Left hindlimb (tissue), 1 donor: ENCODE measurements around the gene BICDL2.
"Not testable (repeated sequence)": the region's sequence is repeated elsewhere in the genome, so short reads cannot be mapped to it uniquely, and the experiment has no call there.

ENCODE experiments used
- DNase-seq: peaks from one replicate; pipeline ENCODE4 v3.0.0-alpha.2; 2018

Gene BICDL2, protein sequence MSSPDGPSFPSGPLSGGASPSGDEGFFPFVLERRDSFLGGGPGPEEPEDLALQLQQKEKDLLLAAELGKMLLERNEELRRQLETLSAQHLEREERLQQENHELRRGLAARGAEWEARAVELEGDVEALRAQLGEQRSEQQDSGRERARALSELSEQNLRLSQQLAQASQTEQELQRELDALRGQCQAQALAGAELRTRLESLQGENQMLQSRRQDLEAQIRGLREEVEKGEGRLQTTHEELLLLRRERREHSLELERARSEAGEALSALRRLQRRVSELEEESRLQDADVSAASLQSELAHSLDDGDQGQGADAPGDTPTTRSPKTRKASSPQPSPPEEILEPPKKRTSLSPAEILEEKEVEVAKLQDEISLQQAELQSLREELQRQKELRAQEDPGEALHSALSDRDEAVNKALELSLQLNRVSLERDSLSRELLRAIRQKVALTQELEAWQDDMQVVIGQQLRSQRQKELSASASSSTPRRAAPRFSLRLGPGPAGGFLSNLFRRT

DNA sequence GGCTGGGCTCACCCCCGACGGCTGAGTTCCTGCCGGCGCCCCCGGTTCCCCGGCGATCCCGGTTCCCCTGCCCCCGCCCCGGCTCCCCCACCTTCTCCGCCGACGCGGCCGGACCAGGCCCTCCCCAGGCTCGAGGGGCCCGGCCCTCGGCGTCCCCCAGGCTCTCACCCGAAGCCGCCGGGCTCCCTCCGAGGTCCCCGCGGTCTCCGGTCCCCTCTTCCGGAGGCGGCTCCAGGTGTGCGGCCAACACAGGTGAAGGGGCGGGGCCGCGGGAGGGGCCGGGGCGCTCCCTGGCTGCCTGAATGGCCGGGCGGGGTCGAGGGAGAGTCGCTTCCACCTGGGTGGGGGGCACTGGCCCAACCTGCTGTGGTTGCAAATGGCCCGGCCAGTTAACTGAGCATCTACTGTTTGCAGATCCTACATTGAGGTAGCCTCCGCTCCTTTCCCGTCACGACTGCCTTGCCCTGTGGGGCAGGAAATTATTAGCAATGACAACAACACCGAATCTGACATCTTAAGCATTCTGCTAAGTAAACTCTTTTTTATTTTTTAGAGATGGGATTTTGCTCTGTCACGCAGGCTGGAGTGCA, at the start of gene BICDL2:
BICDL2 (minus strand) TSS at position 219 of the 590 bp plus-strand sequence. CDS start 1,448 bp downstream, outside the sequence.
- no peak for DNase-seq

DNA sequence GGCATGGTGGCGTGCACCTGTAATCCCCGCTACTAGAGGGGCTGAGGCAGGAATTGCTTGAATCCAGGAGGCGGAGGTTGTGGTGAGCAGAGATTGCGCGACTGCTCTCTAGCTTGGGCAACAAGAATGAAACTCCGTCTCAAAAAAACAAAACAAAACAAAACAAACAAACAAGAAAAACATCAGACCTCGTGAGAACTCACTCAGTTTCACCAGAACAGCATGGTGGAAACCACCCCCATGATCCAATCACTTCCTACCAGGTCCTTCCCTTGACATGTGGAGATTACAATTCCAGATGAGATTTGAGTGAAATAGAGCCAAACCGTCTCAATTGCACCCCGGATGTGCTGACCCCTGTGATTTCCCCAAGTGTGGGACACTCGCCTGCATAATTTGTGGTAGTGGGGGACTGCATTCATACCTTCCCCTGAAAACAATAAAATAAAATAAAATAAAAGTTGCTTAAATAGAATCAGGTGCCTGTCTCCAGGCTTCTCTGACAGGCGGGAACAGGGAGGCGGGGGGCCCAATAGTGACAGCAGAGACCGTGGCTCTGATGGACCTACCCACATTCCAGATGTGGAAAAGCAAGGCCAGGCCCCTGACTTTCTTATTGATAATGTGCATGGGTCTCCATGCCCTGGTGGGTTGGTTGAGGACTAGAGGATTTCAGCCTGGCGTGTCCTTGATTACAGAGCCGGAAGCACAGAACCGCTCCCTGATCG, 49.3 kb upstream of the BICDL2 start:
- DNase-seq, result no peak

DNA sequence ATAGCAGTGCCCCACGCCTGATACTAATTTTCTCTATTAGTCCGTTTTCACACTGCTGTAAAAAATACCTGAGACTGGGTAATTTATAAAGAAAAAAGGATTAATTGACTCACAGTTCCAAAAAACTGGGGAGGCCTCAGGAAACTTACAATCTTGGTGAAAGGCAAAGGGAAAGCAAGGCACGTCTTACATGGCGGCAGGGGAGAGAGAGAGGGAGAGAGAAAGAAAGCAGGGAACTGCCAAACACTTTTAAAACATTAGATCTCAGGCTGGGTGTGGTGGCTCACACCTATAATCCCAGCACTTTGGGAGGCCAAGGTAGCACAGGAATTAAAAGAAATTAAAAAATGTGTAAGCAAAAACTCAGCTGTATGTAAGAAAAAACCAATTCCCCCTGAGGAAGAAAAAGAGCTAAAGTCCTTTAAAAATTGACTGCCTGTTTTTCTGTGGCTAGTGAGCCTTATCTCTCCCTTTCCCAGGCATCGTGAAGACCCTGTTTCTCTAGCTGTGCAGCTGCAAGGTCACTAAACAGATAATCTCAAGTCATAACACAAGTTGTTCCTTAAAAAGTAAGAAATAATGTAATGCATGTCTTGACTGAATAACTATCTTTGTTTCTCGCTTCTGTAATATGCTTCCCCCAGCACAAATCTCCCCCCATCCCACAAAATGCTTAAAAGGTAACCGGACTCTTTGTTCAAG, 48.4 kb upstream of the BICDL2 start:
- DNase-seq, result no peak

DNA sequence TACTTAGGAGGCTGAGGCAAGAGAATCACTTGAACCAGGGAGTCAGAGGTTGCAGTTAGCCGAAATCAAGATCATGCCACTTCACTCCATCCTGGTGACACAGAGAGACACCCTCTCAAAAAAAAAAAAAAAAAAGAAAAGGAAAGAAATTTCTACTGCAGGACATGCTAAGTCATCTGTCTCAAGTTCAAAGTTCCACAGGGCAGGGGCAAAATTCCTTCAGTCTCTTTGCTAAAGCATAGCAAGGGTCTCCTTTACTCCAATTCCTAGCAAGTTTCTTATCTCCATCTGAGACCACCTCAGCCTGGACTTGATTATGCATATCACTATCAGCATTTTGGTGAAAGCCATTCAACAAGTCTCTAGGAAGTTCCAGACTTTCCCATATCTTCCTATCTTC, 47.7 kb upstream of the BICDL2 start:
- DNase-seq, result no peak

DNA sequence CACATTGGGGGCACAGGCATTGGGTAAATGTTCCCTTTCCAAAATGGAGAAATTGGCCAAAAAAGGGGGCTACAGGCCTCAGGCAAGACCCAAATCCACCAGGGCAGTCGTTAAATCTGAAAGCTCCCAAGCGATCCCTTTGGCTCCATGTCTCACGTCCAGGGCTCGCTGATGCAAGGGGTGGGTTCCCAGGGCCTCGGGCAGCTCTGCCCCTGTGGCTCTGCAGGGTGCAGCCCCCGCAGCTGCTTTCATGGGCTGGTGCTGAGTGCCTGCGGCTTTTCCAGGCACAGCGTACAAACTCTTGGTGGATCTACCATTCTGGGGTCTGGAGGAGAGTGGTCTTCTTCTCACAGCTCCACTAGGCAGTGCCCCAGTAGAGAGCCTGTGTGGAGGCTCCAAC, 46.7 kb upstream of the BICDL2 start:
- not testable (repeated sequence) for DNase-seq

DNA sequence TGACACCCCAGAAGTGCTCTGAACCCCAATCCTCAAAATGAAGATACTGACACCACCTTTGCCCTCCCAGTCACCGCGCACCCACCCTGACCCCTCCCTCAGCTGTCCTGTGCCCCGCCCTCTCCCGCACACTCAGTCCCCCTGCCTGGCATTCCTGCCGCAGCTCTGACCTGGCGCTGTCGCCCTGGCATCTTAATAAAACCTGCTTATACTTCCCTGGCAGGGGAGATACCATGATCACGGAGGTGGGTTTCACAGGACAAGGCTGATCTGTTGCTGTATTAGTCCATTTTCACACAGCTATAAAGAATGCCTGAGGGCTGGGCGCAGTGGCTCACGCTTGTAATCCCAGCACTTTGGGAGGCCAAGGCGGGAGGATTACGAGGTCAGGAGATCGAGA, 45.2 kb upstream of the BICDL2 start:
- DNase-seq, result not testable (repeated sequence)

DNA sequence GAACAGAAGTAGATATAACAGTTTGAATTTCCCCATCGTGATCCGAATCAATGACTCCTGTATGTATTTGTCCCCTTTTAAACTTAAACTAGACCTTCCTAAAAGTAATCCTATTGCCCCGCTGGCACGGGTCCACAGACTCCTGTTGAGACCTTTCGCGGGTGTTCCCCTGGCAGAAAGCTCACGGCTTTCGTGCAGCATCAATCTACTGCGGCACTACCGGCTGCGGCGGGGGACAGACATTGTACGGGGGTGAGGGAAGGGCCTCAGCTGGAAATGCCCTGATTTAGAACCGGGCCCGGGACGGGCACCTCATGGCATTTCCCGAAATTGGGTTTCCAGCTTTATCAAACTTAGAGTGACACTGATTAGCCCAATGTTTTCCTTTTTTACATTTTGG, 43.3 kb upstream of the BICDL2 start:
- no peak for DNase-seq

DNA sequence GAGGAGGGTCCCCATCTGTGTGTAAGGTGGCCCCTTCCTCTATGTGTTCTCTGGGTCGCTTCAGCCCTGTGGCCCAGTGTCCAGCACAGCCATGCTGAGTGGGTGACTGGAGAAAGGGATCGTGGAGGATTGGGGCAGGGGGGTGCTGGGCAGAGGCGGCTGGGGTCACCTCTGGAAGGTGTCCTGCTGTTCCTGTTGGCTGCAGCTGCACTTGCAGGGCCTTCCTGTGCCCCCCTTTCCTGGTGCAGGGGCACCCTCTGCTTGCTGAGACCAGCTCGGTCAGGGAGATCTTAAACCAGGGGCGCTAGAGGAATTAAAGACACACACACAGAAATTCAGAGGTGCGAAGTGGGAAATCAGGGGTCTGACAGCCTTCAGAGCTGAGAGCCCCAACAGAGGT, 39.8 kb upstream of the BICDL2 start:
- DNase-seq, result no peak

DNA sequence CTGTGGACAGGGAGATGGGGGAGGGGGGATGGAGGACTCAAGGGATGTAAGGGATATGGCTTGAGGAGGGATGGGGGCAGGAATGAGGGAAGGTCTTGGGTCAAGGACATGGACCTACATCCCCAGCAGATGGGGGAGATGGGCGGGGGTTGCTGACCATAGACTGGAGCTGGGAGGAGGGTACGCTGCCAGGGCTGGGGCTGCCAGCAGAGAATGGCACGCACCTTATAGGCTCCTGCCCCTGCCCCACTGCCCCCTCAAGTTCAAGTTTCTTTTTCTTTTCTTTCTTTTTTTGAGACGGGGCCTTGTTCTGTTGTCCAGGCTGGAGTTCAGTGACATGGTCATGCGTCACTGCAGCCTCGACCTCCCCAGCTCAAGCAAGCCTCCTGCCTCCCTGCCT, 39.2 kb upstream of the BICDL2 start:
- not testable (repeated sequence) for DNase-seq

DNA sequence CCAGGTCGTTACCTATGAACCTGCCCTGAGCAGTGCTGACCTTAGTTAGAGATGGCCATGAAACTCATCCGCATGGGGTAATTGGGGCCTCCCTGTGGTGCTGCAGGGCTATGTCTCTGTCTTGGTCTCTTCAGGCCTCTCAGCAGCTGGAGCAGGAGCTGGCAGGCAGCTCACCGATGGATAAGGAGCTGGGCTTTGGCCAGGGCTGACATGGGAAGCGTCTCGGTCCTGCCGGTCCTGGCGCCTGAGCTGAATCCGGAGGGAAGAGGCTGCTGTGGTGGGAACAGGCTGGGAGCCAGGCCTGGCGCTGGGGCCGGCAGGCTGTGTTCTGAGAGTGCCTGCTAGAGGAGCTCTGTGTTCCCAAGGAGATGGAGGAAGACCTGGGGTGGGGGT, 38.8 kb upstream of the BICDL2 start:
- no peak for DNase-seq

DNA sequence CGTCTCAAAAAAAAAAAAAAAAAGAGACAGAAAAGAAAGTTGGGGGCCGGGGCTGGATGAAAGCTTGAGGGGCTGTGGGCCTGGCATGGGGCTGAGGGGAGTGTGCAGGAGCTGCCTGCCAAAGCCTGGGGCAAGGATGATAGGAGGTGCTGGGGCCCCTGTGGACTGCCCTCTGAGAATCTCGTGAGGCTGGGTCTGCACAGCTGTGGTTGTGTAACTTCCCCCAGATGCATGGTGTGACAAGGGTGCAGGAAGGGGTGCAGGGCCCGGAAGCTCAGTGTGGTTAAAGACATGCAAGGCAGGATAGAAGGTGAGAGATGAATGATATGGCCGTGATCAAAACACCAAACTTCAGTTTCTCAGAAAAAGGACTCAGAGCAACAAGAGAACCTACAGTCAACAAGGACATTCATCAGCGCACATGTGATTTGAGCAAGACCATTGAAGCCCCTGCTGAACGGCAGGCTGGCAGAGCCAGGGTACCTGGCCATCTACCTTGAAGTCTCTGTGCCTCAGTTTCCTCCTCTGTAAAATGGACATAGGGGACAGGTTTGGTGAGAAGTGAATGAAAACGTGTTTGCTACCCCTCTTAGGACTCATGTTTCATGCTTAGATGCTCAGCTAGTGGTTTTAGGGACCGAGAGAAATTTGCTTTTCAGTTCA, 38.2 kb upstream of the BICDL2 start:
- DNase-seq, result no peak

DNA sequence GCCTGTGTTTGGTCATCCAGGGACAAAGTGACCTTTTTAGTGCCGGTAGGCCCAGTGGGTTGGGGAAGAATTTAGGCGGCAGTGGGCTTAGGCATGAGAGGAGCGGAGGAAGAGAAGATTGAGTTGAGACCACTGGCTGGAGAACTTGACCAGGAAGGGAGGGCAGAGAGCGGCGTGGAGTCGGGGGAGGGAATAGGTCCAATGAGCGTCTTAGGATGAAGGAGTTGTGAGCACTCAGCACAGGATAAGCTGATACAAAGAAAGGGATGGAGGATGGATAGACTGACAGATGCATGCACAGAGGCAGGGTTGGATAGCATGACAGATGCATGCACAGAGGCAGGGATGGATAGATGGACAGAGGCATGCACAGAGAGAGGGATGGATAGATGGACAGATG, 36.7 kb upstream of the BICDL2 start:
- no peak for DNase-seq

DNA sequence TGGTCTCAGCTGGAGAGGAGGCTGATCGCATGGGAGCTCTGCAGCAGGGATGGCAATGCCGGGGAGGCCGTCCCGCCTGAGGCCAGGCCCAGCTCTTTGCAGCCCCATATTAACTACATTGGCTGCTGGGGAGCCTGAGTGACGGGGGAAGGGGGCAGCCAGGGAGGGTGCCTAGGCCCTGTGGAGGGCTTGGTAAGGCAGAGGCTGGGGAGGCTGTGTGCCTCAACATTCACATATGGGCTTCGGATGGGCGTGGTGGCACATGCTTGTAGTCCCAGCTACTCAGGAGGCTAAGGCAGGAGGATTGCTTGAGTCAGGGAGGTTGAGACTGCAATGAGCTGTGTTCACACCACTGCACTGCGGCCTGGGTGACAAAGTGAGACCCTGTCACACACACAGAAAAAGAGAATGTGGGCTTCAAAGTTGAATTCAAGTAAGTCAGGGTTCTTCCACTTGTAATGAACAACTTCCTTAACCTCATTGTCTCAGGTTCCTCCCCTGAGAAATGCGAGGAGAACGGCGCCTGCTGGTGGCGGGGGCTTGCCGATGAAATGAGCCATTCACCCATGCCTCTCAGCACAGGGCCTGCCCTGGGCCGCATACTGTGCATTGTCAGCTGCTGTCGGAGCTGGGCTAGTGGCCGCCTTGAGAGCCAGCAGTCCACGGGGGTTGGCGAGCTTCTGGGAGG, 36.0 kb upstream of the BICDL2 start:
- not testable (repeated sequence) for DNase-seq

DNA sequence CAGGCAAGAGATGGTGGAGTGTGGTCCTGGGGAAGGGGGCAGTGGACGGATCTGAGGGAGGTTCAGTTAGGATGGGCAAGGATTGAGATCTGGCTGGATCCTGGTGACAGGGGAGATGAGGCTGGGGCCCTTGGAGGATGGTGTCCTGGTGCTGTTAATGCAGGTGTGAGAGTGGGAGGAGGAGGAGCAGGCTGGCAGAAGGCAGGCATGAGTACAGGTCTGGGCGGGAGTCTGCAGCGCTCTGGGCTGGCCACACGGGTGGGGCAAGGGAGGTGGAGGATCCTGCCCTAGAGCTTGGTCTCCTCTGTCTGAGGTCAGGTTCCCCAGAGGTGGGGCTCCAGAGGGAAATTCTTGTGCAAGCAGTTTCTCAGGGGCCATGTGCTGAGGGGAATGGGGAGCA, 35.4 kb upstream of the BICDL2 start:
- DNase-seq, result not testable (repeated sequence)

DNA sequence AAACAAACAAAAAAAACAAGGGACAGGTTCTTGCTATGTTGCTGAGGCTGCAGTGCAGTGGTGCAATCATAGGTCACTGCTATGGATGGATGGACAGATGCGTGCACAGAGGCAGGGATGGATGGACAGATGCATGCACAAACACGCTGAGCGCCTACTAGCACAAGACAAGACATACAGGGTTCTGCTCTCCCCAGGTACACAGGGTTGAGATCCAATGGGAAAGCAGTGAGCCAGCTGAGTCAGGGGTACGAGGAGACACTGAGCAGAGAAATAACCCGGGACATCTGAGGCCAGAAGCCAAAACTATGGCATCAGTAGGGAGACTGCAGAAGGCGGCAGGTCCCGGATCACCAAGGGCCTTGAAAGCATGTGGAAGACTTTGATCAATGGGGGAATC, 34.9 kb upstream of the BICDL2 start:
- no peak for DNase-seq

DNA sequence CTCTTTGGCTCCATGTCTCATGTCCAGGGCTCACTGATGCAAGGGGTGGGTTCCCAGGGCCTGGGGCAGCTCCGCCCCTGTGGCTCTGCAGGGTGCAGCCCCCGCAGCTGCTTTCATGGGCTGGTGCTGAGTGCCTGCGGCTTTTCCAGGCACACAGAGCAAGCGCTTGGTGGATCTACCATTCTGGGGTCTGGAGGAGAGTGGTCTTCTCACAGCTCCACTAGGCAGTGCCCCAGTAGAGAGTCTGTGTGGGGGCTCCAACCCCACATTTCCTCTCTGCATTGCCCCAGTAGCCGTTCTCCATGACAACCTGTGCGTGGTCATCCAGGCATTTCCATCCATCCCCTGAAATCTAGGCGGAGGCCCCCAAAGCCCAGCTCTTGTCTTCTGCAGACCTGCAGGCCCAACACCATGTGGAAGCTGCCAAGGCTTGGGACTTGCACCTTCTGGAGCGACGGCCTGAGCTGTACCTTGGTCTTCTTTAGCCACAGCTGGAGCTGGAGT, 33.9 kb upstream of the BICDL2 start:
- no peak for DNase-seq

DNA sequence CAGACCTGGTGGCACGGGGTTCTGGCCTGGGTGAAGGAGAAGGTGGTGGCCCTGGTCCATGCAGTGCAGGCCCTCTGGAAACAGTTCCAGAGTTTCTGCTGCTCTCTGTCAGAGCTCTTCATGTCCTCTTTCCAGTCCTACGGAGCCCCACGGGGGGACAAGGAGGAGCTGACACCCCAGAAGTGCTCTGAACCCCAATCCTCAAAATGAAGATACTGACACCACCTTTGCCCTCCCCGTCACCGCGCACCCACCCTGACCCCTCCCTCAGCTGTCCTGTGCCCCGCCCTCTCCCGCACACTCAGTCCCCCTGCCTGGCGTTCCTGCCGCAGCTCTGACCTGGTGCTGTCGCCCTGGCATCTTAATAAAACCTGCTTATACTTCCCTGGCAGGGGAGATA, 32.4 kb upstream of the BICDL2 start:
- DNase-seq, result not testable (repeated sequence)

DNA sequence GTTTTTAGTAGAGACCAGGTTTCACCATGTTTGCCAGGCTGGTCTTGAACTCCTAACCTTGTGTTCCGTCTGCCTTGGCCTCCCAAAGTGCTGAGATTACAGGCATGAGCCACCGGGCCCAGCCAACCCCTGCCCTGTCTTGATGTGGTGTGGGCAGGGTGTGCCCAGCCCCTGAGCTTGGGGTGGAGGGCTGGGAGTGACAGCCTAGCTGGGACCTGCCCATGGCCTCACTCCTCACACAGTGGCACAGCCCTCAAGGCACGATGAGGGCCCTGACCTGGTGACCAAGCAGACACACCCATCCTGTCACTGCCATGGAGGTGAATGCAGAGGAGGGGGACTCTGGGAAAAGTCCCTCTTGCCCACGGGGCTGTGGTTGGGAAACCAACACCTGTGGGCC, 31.7 kb upstream of the BICDL2 start:
- no peak for DNase-seq

DNA sequence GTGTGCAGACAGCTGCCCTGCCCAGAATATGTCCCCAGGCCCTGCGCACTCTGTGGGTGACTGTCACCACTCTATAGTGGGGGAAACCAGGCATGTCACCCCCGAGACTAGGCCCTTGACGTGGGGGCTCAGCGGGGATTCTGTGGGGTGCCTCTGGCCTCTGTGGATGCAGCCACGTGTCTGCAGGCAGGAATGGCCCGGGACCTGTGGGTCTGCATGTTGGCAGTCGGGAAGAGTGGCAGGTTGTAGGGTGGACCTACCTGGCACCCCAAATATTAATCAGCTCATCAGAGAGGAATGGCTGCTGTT, 29.6 kb upstream of the BICDL2 start:
- no peak for DNase-seq

DNA sequence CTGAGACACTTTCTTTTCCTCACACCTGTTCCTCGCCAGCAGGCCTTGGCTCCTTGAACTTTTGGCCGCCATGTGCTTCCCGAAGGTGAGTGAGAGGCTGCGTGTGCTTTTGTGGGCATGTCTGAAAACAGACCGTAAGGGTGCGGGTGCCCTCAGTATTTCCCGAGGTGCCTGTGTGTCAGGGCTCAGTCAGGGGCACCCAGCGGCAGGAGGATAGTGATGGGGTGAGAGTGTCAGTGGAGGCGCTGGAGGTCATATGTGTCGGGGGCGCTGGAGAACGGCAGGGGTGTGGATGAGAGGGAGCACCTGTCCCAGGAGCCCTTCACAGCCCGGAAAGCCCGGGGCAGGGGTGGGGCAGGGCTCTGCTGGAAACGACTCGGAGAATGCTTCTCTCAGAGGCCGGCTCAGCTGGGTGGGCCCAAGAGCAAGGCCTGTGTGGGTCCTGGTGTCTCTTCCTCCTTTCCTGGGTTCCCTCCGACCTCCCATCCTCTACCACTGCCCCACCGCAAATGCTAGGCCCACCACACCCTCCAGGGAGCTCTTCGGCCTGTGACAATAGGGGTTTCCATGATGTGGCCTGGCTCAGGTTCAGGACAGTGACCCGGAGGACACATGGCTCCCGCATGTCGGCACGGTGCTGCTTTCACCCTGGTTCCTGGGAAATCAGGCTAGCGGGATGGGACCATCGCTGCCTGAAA, 29.1 kb upstream of the BICDL2 start:
- no peak for DNase-seq

DNA sequence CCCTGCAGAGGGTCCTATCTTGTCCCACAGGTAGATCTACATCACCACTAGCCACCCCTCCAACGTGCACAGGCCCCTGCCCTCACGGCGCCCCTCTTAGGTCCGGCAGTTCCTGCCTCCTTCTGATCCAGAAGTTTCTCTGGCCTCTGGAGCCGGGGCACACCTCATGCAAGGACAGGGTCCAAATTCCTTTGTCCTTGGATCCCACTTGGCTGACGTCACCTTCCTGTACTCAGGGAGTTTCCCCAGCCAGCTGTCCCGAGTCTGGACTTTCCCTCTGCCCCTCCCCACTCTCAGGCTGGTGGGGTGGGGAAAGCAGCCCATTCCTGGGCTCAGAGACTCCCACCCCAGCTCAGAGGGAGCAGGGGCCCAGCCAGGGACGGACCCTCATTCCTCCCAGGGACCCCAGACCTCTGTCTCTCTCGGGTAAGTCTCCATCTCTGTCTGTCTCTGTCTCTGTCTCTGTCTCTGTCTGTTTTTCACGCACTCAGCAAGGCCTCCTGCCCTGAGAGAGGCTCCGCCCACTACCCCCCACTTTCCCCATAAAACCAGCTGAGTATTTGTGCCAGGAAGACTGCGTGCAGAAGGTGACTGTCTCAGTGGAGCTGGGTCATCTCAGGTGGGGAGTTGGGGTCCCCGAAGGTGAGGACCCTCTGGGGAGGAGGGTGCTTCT, 28.5 kb upstream of the BICDL2 start, which contains the start of gene IL32:
IL32 (plus strand) TSS at position 572 of the 673 bp plus-strand sequence. CDS start 172 bp downstream, outside the sequence.
- DNase-seq, result peak; percentile 77
